AG20443 (cell line): ENCODE results near the gene SP5.
A peak's percentile ranks its signal among the peaks of the same experiment; 100 is the strongest.
"Not testable (repeated sequence)": the region's sequence is repeated elsewhere in the genome, so short reads cannot be mapped to it uniquely, and the experiment has no call there.

Source experiments
- DNase-seq: peaks from one replicate; pipeline ENCODE4 v3.0.0; 2012; ENCODE audit warnings: low spot score, mixed read lengths

The SP5 gene

GRCh38 chr2:170711196-170711773 is 3.9 kb upstream of the SP5 start:
- no peak for DNase-seq

GRCh38 chr2:170711774-170712652 is 3.1 kb upstream of the SP5 start:
- no peak for DNase-seq

GRCh38 chr2:170712653-170713542 is 2.2 kb upstream of the SP5 start:
- DNase-seq, result no peak

GRCh38 chr2:170713543-170714380 is 1.4 kb upstream of the SP5 start:
- DNase-seq, result no peak

- peak; percentile 55 for DNase-seq
Observed at GRCh38 chr2:170714381-170715061, 616 bp upstream of the SP5 start.

- no peak for DNase-seq
Observed at GRCh38 chr2:170715932-170716777, 1.0 kb downstream of the SP5 start.

GRCh38 chr2:170716851-170717598 is 1.9 kb downstream of the SP5 start:
- peak; percentile 87 for DNase-seq

- DNase-seq, result no peak
Observed at GRCh38 chr2:170717599-170717963, 2.4 kb downstream of the SP5 start.

GRCh38 chr2:170717991-170718589 is 3.0 kb downstream of the SP5 start:
- no peak for DNase-seq

GRCh38 chr2:170719810-170720209 is 4.7 kb downstream of the SP5 start:
- DNase-seq, result no peak

- no peak for DNase-seq
Observed at GRCh38 chr2:170721678-170722077, 6.5 kb downstream of the SP5 start.

- DNase-seq, result no peak
Observed at GRCh38 chr2:170722301-170722700, 7.2 kb downstream of the SP5 start.

GRCh38 chr2:170723446-170723958 is 8.4 kb downstream of the SP5 start:
- no peak for DNase-seq

- no peak for DNase-seq
Observed at GRCh38 chr2:170733798-170734600, 18.9 kb downstream of the SP5 start.

- not testable (repeated sequence) for DNase-seq
Observed at GRCh38 chr2:170734601-170735000, 19.5 kb downstream of the SP5 start.

GRCh38 chr2:170736628-170737027 is 21.5 kb downstream of the SP5 start:
- no peak for DNase-seq

- no peak for DNase-seq
Observed at GRCh38 chr2:170737406-170737805, 22.3 kb downstream of the SP5 start.

GRCh38 chr2:170737821-170738220 is 22.7 kb downstream of the SP5 start:
- DNase-seq, result no peak
